Measurements from ENCODE around the gene ERICH6B. TPM values are rescaled to one million over a fixed set of nuclear protein-coding genes. Genes with fewer than 3 reads are reported as not detected.

Gene ERICH6B
- total RNA-seq, 2 donors from 2014 or later = not detected

- H3K27me3 ChIP-seq (replicated peaks; ENCODE audit: insufficient read depth) = no peaks in the 10 kb centered on the region
- no peaks in the 10 kb centered on the region for H3K36me3 ChIP-seq
- H3K27ac ChIP-seq = no peak overlapping the region
- no peak for TF ChIP-seq CTCF (IDR thresholded peaks at IDR 0.05)
- ATAC-seq (ENCODE audit: insufficient number of reproducible peaks, low FRiP score, low read depth) = no peak
- no peaks in the 10 kb centered on the region for H3K9me3 ChIP-seq
- no peaks in the 10 kb centered on the region for H3K4me1 ChIP-seq (ENCODE audit: control insufficient read depth in 1 of 2, low read depth in 2 of 2)
- DNase-seq (ENCODE audit: low spot score) = no peak
- no peak overlapping the region for H3K4me3 ChIP-seq
Measured at GRCh38 chr13:45542878-45543277, 72.7 kb downstream of the ERICH6B start.

GRCh38 chr13:45542391-45542790 lies 73.1 kb downstream of the ERICH6B start:
- Histone ChIP-seq H3K4me3 (no peak overlapping the region), H3K27me3 (replicated peaks; ENCODE audit: insufficient read depth) (no peaks in the 10 kb centered on the region), H3K27ac (no peak overlapping the region), H3K36me3 (no peaks in the 10 kb centered on the region), H3K9me3 (no peaks in the 10 kb centered on the region), H3K4me1 (ENCODE audit: control insufficient read depth in 1 of 2, low read depth in 2 of 2) (no peaks in the 10 kb centered on the region)
- TF ChIP-seq CTCF (IDR thresholded peaks at IDR 0.05) = no peak
- DNase-seq (ENCODE audit: low spot score) (no peak), ATAC-seq (ENCODE audit: insufficient number of reproducible peaks, low FRiP score, low read depth) (no peak)

- H3K4me3 ChIP-seq = no peak overlapping the region
- DNase-seq (ENCODE audit: low spot score) (no peak), ATAC-seq (ENCODE audit: insufficient number of reproducible peaks, low FRiP score, low read depth) (no peak)
- H3K27me3 ChIP-seq (replicated peaks; ENCODE audit: insufficient read depth) = no peaks in the 10 kb centered on the region
- no peaks in the 10 kb centered on the region for H3K9me3 ChIP-seq
- no peak overlapping the region for H3K27ac ChIP-seq
- no peaks in the 10 kb centered on the region for H3K4me1 ChIP-seq (ENCODE audit: control insufficient read depth in 1 of 2, low read depth in 2 of 2)
- no peak for TF ChIP-seq CTCF (IDR thresholded peaks at IDR 0.05)
- no peaks in the 10 kb centered on the region for H3K36me3 ChIP-seq
Measured at GRCh38 chr13:45541806-45542205, 73.7 kb downstream of the ERICH6B start.

- ATAC-seq (ENCODE audit: insufficient number of reproducible peaks, low FRiP score, low read depth) (no peak), DNase-seq (ENCODE audit: low spot score) (no peak)
- no peak overlapping the region for H3K27ac ChIP-seq
- no peaks in the 10 kb centered on the region for H3K9me3 ChIP-seq
- H3K27me3 ChIP-seq (replicated peaks; ENCODE audit: insufficient read depth) = no peaks in the 10 kb centered on the region
- no peak for TF ChIP-seq CTCF (IDR thresholded peaks at IDR 0.05)
- H3K4me3 ChIP-seq = no peak overlapping the region
- H3K36me3 ChIP-seq = peaks cover 2% of the 10 kb centered on the region
- no peaks in the 10 kb centered on the region for H3K4me1 ChIP-seq (ENCODE audit: control insufficient read depth in 1 of 2, low read depth in 2 of 2)
Measured at GRCh38 chr13:45540864-45541263, 74.7 kb downstream of the ERICH6B start.

- DNase-seq (ENCODE audit: low spot score) = no peak
- H3K27me3 ChIP-seq (replicated peaks; ENCODE audit: insufficient read depth) = no peaks in the 10 kb centered on the region
- H3K9me3 ChIP-seq = no peaks in the 10 kb centered on the region
- no peak overlapping the region for H3K27ac ChIP-seq
- no peak overlapping the region for H3K4me3 ChIP-seq
- ATAC-seq (ENCODE audit: insufficient number of reproducible peaks, low FRiP score, low read depth) = no peak
- TF ChIP-seq CTCF (IDR thresholded peaks at IDR 0.05) = no peak
- H3K36me3 ChIP-seq = peaks cover 8% of the 10 kb centered on the region
- no peaks in the 10 kb centered on the region for H3K4me1 ChIP-seq (ENCODE audit: control insufficient read depth in 1 of 2, low read depth in 2 of 2)
Measured at GRCh38 chr13:45540195-45540594, 75.3 kb downstream of the ERICH6B start.
